Activated gamma-delta T cell treated with anti-CD3 and anti-CD28 coated beads, Interleukin-2, amount 50 U/mL, for 16 hours (primary cell): Measurements from ENCODE around the gene CTXN1.
"Not testable (repeated sequence)": the region's sequence is repeated elsewhere in the genome, so short reads cannot be mapped to it uniquely, and the experiment has no call there.

ENCODE experiments used
- DNase-seq: peaks from one replicate; pipeline ENCODE4 v3.0.0-alpha.2; 2020; ENCODE audit warnings: low read depth

CTXN1 gene

GRCh38 chr19:7900401-7900870, 25.5 kb downstream of the CTXN1 start:
- DNase-seq: no peak

- no peak for DNase-seq
Measured at GRCh38 chr19:7899751-7900378, 26.1 kb downstream of the CTXN1 start.

- no peak for DNase-seq
Measured at GRCh38 chr19:7898967-7899366, 27.0 kb downstream of the CTXN1 start.

- no peak for DNase-seq
Measured at GRCh38 chr19:7897292-7897691, 28.6 kb downstream of the CTXN1 start.

- no peak for DNase-seq
Measured at GRCh38 chr19:7895565-7895964, 30.4 kb downstream of the CTXN1 start.

- no peak for DNase-seq
Measured at GRCh38 chr19:7894612-7895309, 31.2 kb downstream of the CTXN1 start.

GRCh38 chr19:7893362-7894101, 32.4 kb downstream of the CTXN1 start:
- not testable (repeated sequence) for DNase-seq

- DNase-seq: no peak
Measured at GRCh38 chr19:7888826-7889217, 37.1 kb downstream of the CTXN1 start.

- DNase-seq: no peak
Measured at GRCh38 chr19:7888145-7888825, 37.6 kb downstream of the CTXN1 start, which contains the start of gene LRRC8E. Gene LRRC8E, plus strand, starts transcription at chr19:7888510. Its CDS starts 7,094 bp downstream, at chr19:7895604.

GRCh38 chr19:7887408-7888144, 38.4 kb downstream of the CTXN1 start:
- no peak for DNase-seq

- DNase-seq: no peak
Measured at GRCh38 chr19:7885818-7886217, 40.1 kb downstream of the CTXN1 start.

GRCh38 chr19:7883796-7884570, 42.0 kb downstream of the CTXN1 start:
- DNase-seq: no peak

- no peak for DNase-seq
Measured at GRCh38 chr19:7883105-7883504, 42.8 kb downstream of the CTXN1 start.

GRCh38 chr19:7881910-7882309, 44.0 kb downstream of the CTXN1 start:
- no peak for DNase-seq

- no peak for DNase-seq
Measured at GRCh38 chr19:7879836-7880235, 46.1 kb downstream of the CTXN1 start.

GRCh38 chr19:7879111-7879807, 46.7 kb downstream of the CTXN1 start:
- DNase-seq: no peak

GRCh38 chr19:7877249-7877836, 48.6 kb downstream of the CTXN1 start:
- no peak for DNase-seq

GRCh38 chr19:7874897-7875273, 51.0 kb downstream of the CTXN1 start:
- no peak for DNase-seq
